Stimulated activated CD8-positive, alpha-beta memory T cell treated with anti-CD3 and anti-CD28 coated beads, Interleukin-7, amount 100 ng/mL, for 4 hours (primary cell): Measurements from ENCODE around the gene ANKRD12.
"Not testable (repeated sequence)": the region's sequence is repeated elsewhere in the genome, so short reads cannot be mapped to it uniquely, and the experiment has no call there.

Experiments used
- DNase-seq, 2 donors: peaks; one replicate each; pipeline ENCODE4 v3.0.0-alpha.2; 2020; ENCODE audit warnings: low read depth in 2 of 2

Gene ANKRD12

DNA sequence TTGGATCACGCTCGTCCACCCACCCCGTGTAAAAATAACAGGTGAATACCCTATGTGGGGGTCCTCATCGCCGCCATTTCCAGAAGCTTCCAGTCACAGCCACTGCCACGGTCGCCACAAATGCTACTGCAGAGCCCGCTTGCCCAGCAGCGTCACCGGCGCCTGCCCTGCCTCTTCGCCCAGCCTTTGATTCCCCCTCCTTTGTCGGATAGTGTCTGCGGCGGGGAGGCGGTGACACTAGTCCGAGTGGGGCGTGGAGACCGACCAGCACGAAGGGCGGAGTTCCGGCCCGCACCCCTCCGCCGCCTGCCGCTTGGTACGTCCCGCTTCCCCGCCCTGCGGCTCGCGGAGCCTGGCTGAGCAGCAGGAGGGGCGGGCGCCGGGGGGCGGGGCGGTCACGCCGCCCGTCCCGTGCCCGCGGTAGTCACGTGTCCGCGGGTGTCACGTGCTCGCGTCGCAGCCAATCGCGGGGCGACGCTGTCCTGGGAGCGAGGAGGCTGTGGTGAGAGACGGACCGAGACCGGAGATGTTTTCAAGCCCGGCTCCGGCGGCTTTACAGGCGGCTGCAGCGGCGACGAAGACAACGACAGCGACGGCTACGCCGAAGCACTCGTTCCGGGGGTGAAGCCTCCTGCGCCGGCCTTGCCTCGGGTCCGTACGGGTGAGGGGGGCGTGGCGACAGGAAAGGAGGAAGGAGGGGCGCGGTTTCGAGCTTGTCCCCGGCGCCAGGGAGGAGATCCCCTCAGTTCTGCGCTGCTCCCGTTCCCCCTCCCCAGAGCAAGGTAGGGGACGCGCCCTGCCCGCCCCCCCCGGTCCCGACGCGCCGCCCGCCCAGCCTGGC lies at the start of gene ANKRD12:
Gene ANKRD12, plus strand, starts transcription at position 467 of the 841 bp plus-strand sequence. CDS start 45,652 bp downstream, outside the sequence.
- DNase-seq: peak; percentile 91 to 99

DNA sequence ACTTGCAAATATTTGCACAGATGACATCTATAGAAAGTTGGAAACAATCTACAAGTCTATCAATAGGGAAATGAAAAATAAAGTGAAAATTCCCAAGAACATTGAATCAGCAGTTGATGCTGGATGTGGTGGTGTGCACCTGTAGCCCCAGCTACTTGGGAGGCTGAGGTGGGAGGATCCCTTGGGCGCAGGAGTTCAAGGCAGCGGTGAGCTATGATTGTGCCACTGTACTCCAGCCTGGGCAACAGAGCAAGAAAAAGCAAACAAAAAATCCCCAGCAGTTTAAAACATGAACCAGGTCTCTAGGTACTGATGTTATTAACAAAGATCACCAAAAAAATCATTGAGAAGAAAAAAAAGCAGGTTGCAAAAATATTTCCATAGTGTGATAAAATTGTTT lies 49.4 kb upstream of the ANKRD12 start:
- DNase-seq: no peak

DNA sequence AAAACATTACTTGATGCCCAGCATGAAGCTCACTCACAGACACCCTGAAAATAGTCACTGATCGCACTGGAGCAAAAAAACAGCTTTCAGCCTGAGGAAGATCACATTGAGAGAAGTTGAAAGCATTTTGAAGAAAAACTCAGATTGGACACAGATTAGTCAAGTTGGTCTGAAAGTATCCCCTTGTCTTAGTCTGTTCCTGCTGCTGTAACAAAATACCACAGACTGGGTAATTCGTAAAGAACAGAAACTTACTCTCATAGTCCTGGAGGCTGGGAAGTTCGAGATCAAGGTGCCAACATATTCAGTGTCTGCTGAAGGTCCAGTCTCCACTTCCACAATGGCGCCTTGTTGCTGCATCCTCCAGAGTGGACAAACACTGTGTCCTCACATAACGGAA lies 48.3 kb upstream of the ANKRD12 start:
- no peak for DNase-seq

DNA sequence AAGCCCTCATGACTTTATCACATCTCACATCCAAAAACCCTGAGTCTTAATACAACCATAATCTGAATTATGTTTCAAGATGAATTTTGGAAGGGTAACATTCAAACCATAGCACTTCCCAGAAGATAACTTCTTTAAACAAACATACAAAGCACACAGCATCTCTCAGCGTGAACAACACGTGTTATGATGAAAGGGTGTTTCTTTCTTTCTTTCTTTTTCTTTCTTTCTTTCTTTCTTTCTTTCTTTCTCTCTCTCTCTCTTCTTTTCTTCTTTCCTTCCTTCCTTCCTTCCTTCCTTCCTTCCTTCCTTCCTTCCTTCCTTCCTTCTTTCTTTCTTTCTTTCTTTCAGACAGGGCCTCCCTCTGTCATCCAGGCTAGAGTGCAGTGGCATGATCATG lies 47.9 kb upstream of the ANKRD12 start:
- DNase-seq: not testable (repeated sequence)

DNA sequence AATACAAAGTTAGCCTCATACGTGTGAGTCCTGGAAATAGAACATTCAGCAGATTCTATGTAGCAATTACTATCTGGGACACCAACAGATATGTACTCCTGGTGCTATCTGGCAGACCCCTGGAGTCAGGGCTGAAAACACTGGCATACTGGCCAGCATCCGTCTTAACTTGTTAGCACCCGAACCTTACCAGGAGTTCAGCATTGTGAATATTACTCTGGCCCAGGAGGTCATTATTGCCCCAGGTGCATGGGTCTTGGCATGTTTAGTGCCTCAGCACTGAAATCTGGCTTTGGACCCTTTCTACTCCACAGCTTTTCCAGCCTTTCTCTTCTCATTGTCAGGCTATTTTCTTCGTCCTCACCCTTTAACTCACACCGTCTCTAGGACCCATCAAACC lies 46.0 kb upstream of the ANKRD12 start:
- no peak for DNase-seq

DNA sequence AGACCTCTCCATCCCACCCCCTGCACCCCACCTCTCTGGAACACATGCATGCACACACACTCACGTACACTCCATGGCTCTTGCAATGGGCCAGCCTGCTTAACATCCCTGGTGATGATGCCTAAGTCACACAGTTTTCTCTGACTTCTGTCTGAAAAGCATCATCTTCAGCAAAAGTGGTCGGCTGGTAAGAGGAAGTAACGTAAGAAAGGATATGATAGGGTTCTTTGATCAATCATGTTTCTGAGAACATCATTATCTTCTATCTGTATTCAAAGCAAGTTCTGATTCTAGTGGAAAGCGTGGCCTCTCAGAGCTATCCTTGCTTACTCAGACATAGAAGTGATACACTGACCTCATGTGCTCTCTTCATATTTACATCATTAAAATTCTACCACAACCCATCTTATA lies 45.5 kb upstream of the ANKRD12 start:
- peak in 1 of 2 donors; percentile 38 for DNase-seq

DNA sequence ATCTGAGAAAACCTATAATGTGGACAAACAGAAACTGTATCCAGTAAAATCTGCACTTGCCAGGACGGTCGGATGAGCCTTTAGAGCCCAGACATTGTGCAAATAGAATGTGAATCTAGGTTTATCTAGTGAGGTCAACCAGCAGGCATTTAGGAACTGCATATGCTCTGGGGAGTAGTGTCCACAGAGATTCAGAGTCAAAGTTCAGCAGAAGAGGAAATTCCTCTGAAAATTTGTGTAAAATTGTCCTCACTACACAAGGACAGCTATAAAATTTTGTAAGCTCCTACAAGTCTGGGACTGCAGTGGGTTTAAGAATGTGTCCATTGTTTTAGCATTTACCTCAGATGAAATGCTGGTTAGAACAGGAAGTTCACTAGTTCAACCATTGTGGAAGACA lies 43.9 kb upstream of the ANKRD12 start:
- DNase-seq: no peak

DNA sequence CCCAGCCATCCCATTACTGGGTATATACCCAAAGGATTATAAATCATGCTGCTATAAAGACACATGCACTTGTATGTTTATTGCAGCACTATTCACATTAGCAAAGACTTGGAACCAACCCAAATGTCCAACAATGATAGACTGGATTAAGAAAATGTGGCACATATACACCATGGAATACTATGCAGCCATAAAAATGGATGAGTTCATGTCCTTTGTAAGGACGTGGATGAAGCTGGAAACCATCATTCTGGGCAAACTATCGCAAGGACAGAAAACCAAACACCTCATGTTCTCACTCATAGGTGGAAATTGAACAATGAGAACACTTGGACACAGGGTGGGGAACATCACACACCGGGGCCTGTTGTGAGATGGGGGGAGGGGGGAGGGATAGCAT lies 43.5 kb upstream of the ANKRD12 start:
- not testable (repeated sequence) for DNase-seq

DNA sequence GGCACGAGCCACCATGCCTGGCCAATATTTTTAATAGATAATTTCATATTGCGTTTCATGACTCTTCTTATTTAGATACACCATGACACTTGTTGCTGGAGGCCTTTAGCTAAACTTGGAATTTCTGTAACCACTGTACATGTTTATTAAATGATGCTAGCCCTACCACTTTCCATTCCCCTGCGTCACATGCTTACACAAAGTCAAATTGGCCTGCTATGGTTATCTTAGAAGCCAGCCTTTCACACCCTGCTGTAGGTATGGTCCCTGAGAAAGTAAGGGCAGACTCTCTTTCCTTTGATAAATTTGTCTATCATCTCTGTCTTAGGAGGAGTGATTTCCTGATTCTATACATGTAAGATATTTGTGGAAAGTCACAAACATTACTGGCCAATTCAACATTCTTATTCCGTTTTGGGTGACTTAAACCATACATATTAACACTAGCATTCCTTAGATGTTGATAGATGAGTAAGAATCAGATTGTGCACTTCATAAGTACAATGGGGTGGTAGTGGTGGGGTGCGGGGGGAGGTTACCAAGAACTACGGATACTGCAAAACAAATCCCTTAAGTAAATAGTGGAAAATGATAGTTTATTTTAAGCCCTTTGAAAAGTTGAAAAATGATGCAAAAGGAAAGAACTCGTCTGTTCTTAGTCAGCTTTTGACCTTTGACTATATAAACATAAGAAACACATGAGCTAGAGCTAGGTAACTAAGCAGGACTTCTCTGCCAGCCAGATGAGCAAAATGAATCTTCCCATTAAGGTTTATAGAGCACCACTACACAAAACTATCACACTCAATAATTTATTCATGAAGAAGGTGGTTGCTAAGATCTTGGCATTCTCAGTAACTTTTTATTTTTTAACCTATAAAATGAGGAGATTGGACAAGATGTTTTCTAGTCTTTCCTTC lies 42.0 kb upstream of the ANKRD12 start:
- DNase-seq: peak; percentile 43 to 67

DNA sequence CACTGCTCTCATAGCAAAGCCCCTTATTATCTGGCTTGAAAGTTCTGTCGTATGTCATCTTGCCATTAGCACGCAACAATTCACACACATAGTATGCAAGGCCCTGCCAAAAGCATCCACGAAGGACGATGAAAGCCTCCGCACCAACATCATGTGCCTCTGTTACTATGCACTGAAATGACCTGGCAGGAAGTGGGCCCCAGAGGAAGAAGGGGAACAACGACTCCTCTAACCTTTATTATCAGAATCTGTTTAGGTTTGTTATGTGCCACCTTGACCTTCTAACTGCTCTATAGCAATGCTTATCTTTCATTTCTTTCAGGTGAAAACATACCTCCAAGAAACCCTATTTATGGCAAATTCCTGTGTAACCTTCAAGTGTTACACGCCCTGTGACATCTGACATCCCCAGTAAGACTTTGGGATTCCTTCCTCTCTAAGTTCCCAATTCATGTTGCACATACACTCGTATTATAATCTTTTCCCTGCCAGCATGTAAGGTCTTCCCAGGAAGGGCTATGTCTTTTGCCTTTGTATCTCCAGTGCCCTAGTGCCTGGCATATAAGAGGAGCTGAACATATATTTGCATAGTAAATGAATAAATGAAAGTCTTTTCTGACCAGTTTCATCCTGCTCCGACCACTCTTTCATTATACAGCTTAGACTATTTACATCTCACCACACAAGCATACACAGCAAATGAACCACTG lies 41.1 kb upstream of the ANKRD12 start:
- peak in 1 of 2 donors; percentile 13 for DNase-seq

DNA sequence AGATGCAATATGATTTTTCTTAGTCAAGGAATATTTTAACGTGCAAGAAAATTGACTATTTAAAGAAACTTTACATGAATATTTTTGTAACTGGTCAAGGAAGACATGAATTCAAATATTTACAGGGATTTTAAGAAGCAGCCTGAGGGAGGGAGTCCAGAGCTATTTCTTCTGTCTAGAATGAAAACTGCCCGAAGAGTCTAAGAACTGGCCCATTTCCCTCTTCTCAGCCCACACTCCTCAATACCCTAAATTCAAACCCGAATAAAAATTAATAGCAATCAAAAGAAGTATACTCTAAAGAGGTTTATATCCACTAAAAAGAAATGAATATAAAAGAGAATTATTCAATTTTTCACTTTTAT lies 40.6 kb upstream of the ANKRD12 start:
- DNase-seq: no peak

DNA sequence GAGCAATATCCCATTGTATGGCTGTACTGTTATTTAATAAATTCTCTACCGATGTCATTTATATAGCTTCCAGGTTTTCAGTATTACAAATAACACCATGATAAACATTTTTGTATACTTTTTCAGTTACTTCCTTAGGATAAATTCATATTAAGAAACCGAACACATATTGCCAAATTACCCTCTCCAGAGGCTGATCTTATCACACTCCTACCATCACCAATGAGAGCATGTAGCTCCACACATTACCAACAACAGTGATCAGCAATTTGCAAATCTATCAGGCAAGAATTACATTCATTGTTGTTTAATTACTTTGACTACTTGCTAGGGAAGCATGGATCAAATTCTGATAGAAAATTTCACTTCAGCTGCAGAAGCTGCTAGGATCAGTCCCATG lies 39.9 kb upstream of the ANKRD12 start:
- DNase-seq: no peak

DNA sequence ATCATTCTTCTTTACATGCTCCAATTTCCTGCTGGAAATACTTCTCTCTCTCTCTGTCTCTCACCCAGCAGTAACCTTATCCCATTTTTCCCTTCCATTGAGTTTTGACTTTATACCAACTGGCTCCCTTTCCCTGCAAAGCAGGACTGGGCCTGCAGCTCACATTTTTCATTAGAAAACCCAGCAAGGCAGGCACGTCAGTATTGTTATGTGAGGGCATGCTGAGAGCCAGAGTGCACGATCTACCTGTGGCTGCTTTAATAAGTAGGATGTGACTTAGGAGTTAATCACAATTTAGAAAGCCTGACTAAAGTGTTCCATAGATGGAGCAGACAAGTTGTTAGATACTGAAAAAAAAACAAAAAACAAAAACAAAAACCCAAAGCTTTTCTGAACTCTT lies 39.2 kb upstream of the ANKRD12 start:
- DNase-seq: no peak

DNA sequence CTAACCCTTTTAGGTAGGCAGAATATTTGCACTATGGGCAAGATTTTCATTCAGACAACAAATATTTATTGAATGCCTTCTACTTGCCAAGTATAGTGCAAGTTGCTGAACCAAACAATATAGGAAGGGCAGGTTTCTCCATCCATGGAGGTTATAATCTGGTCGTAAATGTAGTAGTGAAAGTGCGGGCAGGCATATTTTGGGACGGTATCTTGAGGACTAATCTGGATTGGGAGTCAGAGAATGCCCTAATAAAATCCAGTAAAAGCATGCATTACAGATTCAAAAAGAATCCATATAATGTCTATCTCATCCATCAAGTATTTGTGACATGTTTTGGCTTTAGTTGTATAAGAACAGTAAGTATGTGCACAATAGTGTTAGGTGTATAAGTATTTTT lies 35.8 kb upstream of the ANKRD12 start:
- DNase-seq: no peak

DNA sequence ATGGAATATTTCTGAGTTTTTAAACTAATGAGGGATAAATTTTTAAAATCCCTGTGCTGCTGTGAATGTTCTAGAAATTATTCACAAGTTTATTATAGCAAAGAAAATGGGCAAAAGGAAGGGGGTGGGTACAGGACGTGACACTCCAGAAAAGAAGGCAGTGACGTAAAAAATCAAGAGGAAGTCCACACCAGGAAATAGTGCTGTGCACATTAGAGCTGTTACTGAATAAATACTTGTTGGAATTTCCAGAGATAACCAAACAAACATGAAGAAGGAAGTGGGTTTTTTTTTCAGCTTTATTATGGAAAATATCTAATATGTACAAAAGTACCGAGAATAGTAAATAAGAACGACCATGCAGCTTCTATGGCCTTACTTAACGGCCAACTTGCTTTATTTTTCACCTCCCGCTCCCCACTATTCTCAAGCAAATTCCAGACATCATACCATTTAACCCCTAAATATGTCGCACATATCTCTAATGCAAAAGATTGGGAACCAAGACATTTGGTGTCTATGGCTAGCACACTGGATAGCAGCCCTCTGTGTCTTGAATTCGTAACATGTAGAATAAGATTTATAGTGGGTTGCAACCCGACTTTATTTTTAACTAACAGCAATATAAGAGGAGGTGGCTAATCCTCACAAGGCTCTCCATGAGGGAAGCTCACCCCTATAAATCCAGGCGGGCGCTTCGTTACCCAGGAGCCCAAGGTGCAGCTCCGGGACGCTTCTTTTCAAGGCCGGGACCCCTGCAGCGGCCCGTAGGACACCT lies 34.7 kb upstream of the ANKRD12 start:
- no peak for DNase-seq

DNA sequence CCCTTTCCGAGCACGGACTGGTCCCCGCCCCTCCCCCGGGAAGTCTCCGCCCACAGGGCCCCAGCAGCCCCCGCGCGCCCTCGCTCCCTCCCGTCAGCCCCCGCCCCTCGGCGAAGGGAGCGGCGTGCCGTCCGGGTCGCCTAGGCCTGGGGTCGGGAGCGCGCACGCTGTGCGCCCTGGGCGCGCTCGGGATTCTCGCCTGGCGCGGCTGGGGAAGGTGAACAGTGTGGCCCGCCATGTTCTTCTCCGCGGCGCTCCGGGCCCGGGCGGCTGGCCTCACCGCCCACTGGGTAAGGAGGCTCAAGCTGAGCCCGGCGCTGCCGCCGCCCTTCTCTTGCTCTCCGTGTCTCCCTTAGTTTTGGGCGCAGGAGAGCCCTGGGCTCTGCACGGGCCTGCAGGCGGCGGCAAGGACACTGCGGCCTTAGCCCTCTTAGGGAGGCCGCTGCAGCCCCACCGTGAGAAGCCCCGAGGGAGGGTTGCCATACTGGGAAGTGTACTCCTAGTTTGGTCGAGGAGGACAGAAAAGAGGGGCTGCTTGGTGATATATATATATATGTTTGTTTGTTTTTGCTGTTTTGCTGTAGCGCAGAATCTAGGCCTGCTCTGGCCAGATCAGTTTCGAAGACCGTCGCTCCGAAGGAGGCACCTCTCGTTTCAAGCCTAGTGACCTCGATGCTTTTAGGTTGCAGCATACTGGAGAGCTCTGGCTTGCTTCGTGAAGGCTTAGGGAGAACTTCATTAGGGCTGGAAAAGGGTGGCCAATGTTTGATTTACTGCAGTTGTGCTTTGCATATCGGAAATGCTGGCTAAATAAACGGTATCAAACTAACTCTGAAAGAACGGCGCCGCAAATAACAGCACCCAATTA lies 33.8 kb upstream of the ANKRD12 start, which contains the start of gene NDUFV2:
Gene NDUFV2, plus strand, starts transcription at position 192 of the 868 bp plus-strand sequence. Its CDS starts 45 bp downstream, at position 237.
- peak; percentile 92 to 98 for DNase-seq

DNA sequence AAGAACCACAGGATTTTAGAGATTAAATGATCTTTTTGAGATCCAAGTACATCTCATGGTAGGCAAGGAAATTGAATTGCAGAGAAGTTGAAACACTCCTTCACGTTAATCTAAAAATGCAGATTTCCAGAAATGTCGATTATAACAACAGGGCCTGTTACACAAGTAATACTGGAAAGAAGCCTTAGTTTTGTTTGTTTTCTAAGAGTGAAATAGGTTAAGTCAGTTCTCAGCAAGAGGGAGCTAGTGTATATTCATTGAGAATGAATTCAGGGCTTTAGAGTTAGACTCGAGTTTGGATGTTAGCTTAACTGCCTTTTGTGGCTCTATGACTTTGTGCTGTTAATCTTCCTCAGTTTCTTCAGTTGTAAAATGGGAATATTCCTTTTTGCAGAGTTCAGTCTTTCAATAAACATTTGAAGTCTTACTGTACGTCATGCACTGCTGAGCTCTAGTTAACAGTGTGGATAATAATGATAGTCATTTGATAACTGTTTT lies 33.2 kb upstream of the ANKRD12 start:
- no peak for DNase-seq

DNA sequence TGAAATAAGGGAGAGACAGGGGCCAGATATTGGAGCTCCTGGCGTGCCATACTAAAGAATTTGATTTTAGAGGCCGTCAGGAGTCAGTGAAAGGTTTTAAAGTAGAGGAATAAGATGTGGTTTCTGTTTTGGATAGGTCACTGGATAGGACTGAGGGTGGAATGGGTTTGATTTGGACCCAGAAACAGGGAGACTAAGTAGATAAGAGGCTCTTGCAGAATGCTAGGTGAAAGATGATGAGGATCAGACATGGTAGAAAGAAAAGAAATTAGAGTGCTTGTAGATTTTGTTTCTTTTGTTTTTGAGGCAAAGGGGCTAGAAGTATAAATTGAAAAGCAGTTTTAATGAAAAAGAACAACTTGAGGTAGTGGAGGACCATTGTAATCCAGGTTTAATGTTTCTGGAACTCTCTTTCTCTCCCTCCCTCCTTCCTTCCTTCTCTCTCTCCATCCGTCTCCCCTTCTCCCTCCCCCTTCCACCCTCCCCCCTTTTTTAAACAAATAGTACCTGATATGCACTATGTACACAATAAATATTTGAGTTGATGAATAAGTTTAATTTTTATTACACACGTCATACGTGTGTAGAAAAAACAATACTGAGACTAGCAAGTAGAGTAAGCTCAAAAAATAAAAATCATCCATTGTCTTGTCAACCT lies 32.2 kb upstream of the ANKRD12 start:
- DNase-seq: no peak

DNA sequence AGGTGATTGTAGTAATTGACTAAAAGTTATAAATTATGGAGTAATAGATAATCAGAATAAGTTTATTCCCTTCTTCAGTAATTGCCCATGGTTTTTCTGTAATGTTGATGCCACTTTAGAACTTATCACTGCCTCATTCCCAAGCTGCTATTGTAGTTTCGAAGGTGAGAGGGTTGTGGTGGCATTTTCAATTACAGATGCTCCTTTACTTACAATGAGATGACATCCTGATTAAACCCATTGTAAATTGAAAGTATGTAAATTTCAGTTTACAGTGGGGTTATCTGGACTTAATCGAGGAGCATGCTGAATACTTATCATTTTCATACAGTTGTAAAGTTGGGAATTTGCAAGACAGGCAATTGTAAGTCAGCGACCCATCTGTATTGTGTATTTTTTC lies 31.2 kb upstream of the ANKRD12 start:
- no peak for DNase-seq
